AG04450 (cell line): Measurements from ENCODE around the gene TTC12. TPM values are rescaled to one million over a fixed set of nuclear protein-coding genes. Genes with fewer than 3 reads are reported as not detected.

ENCODE experiments used
- CTCF ChIA-PET: fragments of 300-600, 350-600 bp; formaldehyde crosslinking; extraction: SDS; loops from one replicate; lab custom pipeline; 2022; ENCODE audit warnings: antibody characterized with exemption, inconsistent platforms; lab: Charles Lee
- POLR2A ChIA-PET: fragments of 350-600 bp; formaldehyde crosslinking; extraction: SDS; loops from one replicate; lab custom pipeline; 2021; ENCODE audit warnings: antibody characterized with exemption, inconsistent platforms; lab: Yijun Ruan, JAX
- DNase-seq: peaks from one replicate; pipeline ENCODE4 v3.0.0-alpha.2; 2011; ENCODE audit warnings: low read depth, low spot score
- H3K27ac ChIP-seq: one replicate; pipeline ENCODE4 v1.5.1; 2012; ENCODE audit warnings: low read depth, low read length, control low read depth
- H3K27me3 ChIP-seq: one replicate; pipeline ENCODE4 v1.6.0; 2012; ENCODE audit warnings: low read length; ENCODE audit not compliant: control insufficient read depth, insufficient read depth
- H3K4me3 ChIP-seq: 2 replicates; pipeline ENCODE4 v1.5.1; 2011; ENCODE audit warnings: mild to moderate bottlenecking, low read depth, low read length, control low read depth
- H3K9me3 ChIP-seq: 2 replicates; pipeline ENCODE4 v1.5.1; 2012; ENCODE audit warnings: low read length; ENCODE audit not compliant: control insufficient read depth, insufficient read depth
- polyA plus RNA-seq: library from polyadenylated mRNA; depleted of rRNA; stranded (reverse); fragments of >200 nt; gene quantifications from 2 replicates; pipeline ENCODE4 v1.2.3, GENCODE V29; 2011
- TF ChIP-seq, protein P1 (sequence below): IDR thresholded peaks from 2 replicates; pipeline ENCODE4 v1.5.1; 2011; ENCODE audit warnings: low read depth, low read length, control low read depth, inconsistent platforms

TTC12 gene
- polyA plus RNA-seq, 1 experiment = 19.0 TPM

GRCh38 chr11:113278481-113278880 is 35.9 kb upstream of the TTC12 start:
- H3K27me3 ChIP-seq = no peaks in the 10 kb centered on the region
- H3K27ac ChIP-seq = no peak overlapping the region
- no peak for DNase-seq
- no peaks in the 10 kb centered on the region for H3K9me3 ChIP-seq
- TF ChIP-seq, protein P1, sequence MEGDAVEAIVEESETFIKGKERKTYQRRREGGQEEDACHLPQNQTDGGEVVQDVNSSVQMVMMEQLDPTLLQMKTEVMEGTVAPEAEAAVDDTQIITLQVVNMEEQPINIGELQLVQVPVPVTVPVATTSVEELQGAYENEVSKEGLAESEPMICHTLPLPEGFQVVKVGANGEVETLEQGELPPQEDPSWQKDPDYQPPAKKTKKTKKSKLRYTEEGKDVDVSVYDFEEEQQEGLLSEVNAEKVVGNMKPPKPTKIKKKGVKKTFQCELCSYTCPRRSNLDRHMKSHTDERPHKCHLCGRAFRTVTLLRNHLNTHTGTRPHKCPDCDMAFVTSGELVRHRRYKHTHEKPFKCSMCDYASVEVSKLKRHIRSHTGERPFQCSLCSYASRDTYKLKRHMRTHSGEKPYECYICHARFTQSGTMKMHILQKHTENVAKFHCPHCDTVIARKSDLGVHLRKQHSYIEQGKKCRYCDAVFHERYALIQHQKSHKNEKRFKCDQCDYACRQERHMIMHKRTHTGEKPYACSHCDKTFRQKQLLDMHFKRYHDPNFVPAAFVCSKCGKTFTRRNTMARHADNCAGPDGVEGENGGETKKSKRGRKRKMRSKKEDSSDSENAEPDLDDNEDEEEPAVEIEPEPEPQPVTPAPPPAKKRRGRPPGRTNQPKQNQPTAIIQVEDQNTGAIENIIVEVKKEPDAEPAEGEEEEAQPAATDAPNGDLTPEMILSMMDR = no peak
- H3K4me3 ChIP-seq = no peak overlapping the region
- ChIA-PET POLR2A (no interaction called here), CTCF (interaction anchor here (0.5 kb wide), 1 partner anchor 382 kb away, joined by 4 read pairs; no protein-coding TSS in a partner anchor)

- TF ChIP-seq, protein P1 = no peak
- no peak overlapping the region for H3K27ac ChIP-seq
- CTCF ChIA-PET = interaction anchor here (0.5 kb wide), 1 partner anchor 383 kb away, joined by 4 read pairs; no protein-coding TSS in a partner anchor
- no peak overlapping the region for H3K4me3 ChIP-seq
- POLR2A ChIA-PET = no interaction called here
- DNase-seq = no peak
- H3K9me3 ChIP-seq = no peaks in the 10 kb centered on the region
- no peaks in the 10 kb centered on the region for H3K27me3 ChIP-seq
Observed at GRCh38 chr11:113278925-113279324, 35.5 kb upstream of the TTC12 start.

- TF ChIP-seq, protein P1 = no peak
- Histone ChIP-seq H3K27me3 (no peaks in the 10 kb centered on the region), H3K27ac (no peak overlapping the region), H3K9me3 (no peaks in the 10 kb centered on the region), H3K4me3 (no peak overlapping the region)
- no peak for DNase-seq
- CTCF ChIA-PET = no interaction called here
- POLR2A ChIA-PET = no interaction called here
Observed at GRCh38 chr11:113279591-113279990, 34.8 kb upstream of the TTC12 start.

DNA sequence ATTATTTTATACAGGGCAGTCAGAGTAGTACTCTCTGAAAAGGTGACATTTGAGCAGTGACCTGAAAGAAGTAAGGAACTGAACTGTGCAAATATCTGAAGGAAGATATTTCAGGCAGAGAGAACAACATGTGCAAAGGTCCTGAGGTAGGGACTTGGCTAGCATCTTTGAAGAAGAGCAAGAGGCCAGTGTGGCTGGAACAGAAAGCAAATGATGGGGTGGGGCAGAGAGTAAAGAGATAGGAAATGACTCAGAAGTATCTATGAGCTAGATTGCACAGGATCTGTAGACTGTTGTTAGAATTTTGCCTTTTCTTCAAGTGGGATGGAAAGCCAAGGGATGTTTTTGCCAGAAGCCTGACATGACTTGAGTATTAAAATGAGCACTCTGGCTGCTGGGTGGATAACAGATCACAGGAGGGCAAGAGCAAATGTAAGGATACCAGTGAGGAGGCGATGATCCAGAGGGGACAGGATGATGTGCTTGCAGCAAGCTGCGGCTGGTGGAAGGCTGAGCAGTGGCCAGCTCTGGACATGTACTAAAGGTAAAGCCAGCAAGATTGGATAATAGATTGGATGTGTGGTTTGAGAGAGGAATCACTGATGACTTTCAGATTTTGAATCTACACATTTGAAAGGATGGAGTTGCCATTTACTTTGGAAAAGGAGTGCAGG is 33.2 kb upstream of the TTC12 start:
- TF ChIP-seq, protein P1 = no peak
- no peaks in the 10 kb centered on the region for H3K27me3 ChIP-seq
- H3K4me3 ChIP-seq = no peak overlapping the region
- ChIA-PET CTCF (no interaction called here), POLR2A (no interaction called here)
- no peak overlapping the region for H3K27ac ChIP-seq
- no peaks in the 10 kb centered on the region for H3K9me3 ChIP-seq
- DNase-seq = no peak

DNA sequence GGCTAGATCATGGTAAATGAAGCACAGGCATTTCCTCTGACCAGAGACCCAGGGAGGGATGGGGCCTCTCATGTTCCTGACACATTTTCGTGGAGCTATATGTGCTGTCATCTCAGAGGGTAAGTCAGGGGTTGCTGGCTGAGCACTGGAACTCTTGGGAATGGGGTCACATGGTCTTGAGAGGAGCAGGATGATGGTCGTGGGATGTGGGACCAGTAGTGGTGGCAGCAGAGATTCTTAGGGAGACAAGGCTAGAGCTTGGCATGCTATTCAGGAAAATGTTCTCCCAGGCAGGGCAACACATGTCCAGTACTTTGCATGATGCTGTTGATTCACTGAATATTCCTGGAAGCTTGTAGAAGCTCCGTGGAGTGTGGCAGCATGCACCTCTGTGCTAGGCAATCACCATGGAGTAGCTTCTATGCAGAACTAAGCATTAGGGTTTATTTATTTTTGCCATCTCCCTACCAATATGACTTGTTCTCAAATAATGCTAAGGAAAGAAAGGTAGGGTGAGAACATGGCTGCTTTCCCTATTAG is 31.4 kb upstream of the TTC12 start:
- ChIA-PET CTCF (interaction anchor here (0.7 kb wide), 1 partner anchor 247 kb away, joined by 3 read pairs; no protein-coding TSS in a partner anchor), POLR2A (no interaction called here)
- DNase-seq = no peak
- no peak overlapping the region for H3K4me3 ChIP-seq
- no peaks in the 10 kb centered on the region for H3K27me3 ChIP-seq
- H3K27ac ChIP-seq = no peak overlapping the region
- H3K9me3 ChIP-seq = no peaks in the 10 kb centered on the region
- TF ChIP-seq, protein P1 = no peak
